Putamen (tissue), 1 donor: ENCODE measurements around the gene SPATA32.

Source experiments
- DNase-seq: peaks from one replicate; pipeline ENCODE4 v3.0.0-alpha.2; 2016; ENCODE audit warnings: low spot score

The SPATA32 gene

DNA sequence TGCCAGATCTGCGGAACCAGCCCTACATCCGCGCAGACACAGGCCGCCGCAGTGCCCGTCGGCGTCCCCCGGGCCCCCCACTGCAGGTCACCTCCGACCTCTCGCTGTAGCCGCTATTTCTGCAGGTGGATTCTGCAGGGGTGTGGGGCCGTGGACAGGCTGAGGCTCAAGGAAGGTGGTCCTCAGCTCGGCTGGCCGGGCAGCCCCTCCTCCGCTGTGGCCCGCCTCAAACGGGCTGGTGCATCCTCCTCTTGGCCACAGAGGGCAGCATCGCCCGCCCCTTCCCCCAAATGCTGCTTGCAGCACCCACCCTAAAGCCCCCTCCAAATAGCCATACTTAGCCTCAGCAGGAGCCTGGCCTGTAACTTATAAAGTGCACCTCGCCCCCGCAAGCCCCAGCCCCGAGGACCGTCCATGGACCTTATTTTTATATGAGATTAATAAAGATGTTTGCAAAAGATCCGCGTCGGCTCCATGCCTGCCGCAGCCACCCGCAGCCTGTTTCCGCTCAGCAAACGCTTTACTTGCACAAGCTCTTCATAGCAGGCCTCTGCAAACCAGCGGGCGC is 14.9 kb downstream of the SPATA32 start:
- DNase-seq, result no peak

DNA sequence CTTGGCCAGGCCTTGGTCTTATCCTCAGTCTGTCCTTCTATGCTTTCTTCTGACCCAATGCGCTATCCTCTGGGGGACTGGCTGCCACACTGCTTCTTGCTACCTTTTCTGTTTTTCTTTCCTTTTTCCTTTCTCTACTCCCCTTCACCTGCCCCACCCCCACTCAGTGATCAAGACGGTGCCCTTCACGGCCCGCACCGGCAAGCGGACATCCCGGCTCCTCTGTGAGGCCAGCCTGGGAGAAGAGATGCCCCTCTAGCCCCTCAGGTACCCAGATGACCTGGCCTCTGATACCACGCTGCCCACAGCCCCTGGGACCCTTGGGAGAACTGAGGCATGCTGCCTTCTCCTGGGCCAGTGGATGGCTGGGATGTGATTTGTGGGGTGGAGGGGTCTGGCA is 15.6 kb downstream of the SPATA32 start:
- DNase-seq, result no peak

DNA sequence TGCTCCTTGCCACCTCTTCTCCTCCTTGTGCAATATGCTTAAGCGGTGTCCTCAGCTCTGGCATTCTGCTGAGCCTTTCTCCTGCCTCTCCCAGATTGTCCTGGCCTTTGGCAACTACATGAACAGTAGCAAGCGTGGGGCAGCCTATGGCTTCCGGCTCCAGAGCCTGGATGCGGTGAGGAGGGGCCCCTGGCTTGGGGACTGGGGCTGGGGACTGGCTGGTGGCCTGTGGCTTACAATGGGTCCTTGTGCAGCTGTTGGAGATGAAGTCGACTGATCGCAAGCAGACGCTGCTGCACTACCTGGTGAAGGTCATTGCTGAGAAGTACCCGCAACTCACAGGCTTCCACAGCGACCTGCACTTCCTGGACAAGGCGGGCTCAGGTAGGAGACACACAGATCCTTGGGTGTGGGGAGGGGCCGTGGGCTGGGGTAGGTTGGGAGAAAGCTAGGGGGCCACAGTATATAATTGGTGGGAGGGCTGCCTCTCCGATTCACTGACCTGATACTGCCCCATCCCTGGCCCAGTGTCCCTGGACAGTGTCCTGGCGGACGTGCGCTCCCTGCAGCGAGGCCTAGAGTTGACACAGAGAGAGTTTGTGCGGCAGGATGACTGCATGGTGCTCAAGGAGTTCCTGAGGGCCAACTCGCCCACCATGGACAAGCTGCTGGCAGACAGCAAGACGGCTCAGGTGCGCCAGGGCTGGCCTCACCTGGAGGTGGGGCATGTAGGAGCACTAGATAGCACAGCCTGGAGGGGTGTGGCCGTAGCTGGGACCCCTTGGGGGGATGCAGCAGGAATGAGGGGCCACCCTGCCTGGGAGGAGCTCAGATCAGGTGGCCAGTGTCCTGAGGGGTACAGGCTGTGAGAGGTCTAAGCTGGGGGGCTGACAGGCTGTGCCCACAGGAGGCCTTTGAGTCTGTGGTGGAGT is 16.9 kb downstream of the SPATA32 start:
- DNase-seq, result no peak

DNA sequence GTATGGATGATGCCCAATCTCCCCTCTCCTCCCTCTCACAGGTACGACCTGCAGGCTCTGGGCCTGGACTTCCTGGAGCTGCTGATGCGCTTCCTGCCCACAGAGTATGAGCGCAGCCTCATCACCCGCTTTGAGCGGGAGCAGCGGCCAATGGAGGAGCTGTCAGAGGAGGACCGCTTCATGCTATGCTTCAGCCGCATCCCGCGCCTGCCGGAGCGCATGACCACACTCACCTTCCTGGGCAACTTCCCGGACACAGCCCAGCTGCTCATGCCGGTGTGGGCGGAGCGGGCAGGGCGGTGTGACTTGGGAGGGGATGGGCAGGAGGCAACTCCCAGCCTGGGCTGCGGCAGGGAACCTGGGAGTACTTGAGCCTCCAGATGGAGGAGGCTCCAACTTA is 18.1 kb downstream of the SPATA32 start:
- DNase-seq, result no peak

DNA sequence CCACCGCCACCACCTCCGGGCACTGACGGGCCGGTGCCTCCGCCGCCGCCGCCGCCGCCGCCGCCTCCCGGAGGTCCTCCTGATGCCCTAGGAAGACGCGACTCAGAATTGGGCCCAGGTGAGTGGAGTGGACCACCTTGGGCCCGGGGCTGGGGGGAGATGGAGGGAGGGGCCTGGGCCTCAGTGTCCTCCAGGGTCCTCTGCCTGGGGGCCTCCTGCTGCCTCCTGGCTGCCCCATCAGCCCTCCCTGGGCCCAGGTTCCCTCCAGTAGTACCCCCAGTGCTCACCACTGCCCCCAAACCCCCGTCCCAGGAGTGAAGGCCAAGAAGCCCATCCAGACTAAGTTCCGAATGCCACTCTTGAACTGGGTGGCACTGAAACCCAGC is 19.9 kb downstream of the SPATA32 start:
- no peak for DNase-seq

DNA sequence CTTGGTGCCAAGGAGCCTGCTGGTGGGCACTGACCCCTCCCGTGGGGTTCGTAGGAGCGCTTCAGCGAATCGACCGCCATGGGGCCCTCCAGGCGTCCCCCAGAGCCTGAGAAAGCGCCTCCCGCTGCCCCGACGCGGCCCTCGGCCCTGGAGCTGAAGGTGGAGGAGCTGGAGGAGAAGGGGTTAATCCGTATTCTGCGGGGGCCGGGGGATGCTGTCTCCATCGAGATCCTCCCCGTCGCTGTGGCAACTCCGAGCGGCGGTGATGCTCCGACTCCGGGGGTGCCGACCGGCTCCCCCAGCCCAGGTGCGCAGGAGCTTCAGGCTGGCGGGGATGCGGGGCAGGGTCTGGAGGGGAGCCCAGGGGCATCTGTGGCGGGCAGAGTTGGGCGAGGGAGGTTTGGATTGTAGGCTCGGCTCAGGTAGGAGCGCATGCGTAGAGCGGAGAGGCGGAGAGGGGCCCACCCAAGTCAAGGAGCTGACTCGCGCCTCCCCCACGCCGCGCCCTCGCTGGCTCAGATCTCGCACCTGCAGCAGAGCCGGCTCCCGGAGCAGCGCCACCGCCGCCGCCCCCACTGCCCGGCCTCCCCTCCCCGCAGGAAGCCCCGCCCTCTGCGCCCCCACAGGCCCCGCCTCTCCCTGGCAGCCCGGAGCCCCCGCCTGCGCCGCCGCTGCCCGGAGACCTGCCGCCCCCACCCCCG is 20.4 kb downstream of the SPATA32 start:
- DNase-seq, result peak; percentile 72

DNA sequence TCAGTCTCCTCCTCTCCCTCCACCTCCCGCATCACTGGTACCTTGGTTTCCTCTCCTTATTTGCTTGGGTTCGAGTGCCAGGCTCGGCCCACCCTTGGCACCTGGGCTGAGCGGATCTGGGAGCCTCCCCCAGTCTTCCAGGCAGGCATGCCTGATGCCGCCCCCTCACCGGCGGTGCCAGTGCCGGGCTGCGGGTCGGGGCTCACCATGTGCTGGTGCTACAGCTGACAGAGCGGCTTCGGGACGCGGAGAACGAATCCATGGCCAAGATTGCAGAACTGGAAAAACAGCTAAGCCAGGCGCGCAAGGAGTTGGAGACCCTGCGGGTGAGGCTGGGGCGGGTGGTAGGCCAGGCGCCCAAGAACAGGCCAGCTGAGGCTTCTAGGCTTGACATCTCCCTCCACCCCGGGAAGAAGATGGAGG is 21.0 kb downstream of the SPATA32 start:
- DNase-seq, result peak; percentile 74

DNA sequence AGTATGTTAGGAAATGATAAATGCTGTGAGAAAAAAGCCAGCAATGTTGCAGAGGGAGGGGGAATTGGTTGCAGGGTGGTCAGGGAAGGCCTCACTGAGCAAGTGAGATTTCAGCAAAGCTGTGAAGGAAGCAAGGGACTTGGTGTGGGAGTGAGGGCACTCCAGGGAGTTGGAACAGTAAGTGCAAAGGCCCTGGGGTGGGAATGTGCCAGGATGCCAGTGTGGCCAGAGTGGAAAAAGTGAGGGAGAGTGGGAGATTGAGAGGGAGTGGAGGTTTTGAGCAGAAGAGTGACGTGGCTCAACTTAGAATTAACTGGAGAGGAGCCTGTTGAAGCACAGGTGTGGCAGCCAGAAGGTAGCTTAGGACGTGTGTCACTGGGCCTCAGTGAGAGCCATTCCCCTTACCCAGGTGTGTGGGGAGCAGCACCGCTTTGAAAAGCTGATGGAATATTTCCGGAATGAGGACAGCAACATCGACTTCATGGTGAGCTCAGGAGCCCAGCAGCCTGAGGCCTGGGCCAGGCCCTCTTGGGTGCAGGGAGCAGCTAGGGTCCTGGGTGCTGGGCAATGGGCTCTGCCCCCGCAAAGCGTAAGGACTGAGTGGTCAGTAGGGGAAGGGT is 23.6 kb downstream of the SPATA32 start:
- no peak for DNase-seq

DNA sequence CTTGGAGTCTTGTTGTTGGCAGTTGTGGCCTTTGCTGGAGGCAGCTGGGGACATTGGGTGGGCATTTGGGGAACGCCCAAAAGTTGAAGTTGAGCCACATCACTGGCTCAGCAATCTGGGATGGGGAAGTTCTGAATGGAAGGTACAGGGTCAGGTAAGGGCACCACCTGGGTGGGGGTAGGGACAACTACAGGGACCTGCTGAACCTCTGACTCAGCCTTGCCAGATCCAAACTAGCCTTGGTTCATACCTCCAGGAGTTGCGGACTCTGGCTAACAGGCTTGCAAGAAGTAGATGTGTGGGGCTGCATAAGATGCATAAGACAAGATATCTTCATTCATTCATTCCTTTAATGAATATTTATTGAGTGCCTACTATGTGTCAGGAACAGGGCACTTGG is 24.2 kb downstream of the SPATA32 start:
- no peak for DNase-seq

DNA sequence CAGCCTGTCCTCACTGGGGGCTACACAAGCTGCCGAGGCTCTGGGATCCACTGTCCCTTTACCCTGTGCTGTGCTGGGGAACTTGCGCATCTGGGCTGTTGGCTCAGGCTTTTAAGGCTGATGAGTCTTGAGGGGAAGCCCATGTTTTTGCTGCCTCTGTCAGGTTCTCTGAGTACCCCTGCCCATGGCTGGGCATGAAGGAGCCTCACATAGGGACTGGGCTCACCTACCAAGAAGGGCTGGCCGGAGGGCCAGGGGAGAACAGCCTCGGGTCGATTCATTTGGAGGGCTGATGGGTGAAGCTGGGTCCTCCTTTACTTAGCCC is 25.6 kb downstream of the SPATA32 start:
- DNase-seq, result no peak

DNA sequence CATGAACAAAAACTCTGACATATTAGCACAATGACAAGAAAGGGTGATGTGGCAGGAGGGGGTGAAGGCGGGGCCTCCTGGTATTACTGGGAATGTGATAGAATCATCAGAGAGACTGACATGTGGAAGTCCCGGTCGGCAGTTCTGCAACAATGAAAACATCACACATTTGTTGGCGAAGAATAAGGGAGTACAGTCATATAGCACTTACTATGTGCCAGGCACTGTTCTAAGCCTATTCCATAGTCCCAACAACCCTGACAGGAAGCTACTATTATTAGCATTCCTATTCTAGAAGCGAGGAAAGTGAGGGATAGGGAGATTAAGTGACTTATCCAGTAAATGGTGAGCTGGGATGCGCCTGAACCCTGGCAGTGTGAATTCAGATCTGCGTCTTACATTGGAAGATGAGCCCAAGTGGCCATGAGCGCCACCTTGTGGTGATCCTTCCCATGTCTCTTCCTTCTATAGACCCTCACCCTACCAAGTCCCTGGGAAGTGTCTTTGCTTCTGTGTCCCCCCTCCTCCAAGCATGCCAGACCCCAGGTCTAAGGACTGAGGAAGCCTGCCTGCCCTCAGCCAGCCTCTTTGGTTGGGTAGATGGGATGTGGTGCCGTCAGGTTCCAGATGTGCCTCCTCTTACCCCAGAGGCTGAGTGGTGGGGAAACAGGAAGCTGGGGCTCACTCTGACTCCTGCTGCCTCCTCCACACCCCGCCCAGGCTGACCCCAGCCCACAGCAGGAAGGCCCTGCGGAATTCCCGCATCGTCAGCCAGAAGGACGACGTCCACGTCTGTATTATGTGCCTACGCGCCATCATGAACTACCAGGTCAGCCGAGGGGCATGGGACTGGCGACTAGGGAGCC is 26.2 kb downstream of the SPATA32 start:
- DNase-seq, result no peak

DNA sequence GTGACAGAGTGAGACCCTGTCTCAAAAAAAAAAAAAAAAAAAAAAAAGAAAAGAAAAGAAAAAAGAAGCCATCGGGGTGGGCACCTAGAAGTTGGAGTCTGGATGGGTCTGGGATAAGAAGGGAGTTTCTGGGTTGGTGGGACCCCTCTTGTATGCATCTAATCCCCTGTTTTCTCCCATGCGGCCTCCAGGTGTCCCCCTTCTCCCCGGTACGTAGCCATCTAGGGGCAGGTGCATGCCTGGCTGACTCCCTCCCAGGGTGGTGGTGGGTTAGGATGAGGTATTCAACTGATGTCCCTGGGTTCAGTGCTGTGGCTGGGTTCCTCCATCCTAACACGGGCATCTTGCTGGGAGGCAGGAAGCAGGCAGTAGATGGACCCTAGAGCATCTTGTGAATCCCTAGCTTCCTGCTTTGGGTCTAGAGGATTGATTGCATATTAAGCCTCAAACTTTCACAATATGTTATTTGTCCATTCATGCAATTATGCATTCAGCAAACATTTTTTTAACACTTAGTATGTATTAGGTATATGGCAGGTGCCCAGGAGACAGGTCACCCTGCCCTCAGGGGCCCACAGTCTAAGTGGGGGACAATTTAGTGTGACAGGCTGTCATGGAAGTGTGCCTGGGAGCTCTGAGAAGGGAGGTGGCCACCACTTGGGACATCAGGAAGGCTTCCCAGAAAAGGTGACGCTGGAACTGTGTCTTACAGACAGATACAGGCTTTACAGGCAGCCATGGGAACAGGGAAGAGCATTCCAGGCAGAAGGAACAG is 27.1 kb downstream of the SPATA32 start:
- no peak for DNase-seq

DNA sequence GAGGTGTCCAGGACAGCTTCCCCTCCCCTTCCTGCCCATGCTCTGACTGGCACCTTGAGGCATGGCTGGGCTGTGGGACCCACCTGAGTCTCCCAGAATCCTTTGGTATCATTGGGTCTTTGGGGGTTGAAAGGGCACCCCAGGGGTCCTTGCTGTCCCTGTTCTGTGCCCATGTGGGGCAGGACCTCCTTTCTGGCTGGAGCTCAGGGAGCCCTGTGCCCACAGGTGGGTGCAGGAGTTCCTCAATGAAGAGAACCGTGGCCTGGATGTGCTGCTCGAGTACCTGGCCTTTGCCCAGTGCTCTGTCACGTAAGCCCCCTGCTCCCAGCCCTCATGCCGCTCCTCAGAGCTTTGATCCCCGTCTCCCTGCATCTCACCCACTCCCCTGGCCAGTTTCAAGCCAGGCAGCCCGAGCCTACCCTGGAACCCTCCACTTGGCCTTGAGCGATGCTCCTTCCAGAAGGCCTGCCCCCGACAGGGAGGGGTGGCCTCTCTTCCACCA is 28.4 kb downstream of the SPATA32 start:
- no peak for DNase-seq

DNA sequence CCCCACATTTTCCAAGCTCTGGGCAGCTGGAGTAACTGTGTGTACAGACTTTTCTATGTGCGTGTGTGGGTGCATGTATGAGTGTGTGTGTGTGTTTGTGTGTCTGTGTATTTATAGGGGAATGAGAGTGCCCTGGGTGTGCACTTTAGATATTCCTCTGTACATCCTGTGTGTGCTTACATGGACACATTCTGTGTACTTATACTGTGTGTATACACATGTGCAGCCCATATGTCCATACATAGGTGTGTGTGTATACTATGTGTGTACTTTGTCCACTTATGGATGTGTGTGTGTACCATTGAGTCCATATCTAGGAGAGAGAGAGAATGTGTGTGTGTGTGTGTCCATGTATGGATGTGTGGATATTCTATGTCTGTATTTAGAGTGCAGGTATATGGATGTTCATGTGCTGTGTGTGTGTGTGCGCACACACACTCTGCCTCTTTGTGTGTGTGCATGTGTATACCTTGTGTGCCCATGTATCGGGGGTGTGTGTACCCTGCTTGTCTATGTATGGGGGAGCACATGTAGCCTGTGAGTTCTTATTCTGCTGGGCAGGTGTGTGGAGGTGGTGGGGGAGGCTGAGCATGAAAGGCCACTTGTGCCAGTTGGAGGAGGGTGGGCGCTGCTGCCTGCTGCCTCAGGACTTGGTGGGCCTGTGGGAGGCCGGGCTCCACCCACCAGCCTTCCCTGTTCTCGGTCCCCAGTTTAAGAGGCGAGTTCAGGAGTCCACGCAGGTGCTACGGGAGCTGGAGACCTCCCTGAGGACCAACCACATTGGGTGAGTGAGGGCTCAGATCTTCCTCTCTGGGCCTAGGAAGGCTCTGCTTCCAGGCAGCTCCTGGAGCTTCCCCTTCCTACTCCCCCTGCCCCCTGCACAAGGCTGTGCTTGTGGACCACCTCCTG is 29.1 kb downstream of the SPATA32 start:
- DNase-seq, result no peak

DNA sequence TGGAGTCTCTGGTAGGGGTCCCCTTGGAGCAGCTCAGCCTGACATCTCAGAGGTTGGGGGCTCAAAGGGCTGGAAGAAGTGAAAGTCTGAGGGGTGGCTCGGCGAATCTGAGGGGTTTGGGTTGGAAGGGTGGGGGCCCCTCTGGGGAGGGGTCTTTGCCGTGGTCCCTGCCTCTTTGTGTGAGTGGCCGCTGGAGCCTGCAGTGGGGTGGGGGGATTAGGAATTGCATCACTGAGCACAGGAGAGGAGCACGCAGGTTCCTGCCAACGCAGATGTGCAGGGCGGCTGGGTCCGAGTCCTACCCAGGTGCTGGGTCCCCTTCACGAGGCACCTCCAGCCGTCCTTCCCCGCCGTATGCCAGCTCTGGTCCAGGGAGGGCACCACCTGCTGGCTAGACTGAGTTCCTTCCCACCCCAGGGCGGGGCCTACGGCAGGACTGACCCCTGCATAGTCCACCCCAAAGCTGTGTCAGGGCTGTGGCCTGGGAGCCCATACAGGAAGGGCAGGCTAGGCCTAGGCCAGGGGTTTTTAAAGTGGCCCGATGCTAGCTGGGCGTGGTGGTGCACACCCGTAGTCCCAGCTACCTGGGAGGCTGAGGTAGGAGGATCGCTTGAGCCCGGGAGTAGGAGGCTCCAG is 30.3 kb downstream of the SPATA32 start:
- DNase-seq, result no peak

DNA sequence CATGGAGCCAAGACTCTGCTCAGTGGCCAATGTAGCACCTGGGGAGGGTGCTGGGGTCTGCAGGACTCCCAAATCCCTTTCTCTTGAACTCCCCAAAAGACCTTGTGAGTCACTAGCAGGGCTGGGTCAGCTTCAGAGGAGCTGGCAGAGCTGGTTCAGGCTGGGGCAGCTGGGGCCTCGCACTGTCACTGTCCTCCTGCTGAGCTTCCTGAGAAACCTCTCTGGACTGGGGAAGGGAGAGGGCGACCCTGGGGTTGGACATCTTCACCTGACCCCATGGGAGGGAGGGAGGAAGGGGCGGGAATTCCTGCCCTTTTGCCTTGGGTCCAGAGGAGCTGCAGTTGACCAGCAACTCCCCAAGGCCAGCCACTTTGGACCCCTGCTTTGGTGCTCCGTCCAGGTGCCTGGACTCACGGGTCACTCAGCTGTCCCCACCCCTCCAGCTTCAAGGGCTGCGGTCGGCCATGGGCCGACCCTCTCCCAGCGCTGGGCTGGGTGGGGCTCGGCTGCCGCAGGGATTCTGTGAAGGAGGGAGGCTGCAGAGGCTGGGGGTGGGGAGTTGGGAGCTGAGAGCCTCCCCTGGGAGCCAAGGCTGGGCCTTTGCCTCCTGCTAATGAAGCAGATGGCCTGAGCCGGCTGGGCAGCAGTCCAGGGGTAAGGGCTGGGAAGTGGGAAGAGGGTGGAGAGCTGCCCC is 31.0 kb downstream of the SPATA32 start:
- DNase-seq, result no peak

DNA sequence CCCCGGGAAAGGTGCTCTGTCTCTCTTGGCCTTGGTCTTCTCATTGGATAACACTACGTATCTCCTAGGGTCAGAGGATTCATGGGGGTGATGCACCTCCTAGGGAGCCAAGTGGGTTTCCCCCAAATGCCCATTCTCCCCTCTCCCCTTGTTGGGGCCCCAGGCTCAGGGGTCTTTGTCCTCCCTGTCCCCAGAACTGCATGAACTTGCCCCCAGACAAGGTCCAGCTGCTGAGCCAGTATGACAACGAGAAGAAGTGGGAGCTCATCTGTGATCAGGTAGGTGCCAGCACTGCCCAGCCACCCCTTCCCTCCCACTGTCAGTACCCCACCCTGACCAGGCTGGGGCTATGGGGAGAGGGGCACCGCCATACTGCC is 31.5 kb downstream of the SPATA32 start:
- no peak for DNase-seq

DNA sequence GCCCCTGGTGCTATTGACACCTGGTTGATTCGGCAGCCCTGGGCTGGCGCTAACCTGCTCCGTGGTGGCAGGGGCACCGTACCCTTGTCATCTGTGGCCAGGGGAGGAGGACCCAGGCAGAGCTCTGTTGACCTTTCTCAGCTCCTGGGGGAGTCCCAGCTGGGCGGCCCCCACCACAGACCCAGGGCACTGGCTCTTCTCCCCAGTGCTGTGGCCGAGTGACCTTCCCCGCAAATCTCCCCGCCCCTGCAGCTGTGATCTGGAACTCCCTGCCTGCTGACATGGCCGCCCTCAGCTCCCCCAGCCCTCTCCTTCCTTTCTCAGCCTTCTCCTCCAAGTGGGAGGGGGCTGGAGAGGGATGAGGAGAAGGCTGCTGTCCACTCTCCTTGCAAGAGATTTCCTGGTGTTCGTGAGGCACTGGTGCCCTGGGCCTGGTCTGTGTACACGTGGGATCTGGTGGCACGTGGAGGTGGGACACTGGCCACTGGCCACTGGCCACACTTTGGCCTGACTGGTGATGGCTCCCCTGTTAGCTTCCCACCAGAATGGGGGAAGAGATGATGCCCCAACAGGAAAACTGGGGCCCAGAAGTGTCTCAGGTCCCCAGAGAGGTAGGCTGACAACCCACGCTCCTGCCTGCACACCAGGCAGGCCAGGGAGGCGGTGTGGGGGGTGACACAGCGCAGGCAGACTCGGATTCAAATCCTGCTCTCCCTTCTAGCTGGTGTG is 32.0 kb downstream of the SPATA32 start:
- DNase-seq, result no peak
